ENCODE measurements around the gene TBC1D9B. TPM values are rescaled to one million over a fixed set of nuclear protein-coding genes. Genes with fewer than 3 reads are reported as not detected.

Gene TBC1D9B
- total RNA-seq, 4 donors from 2014 or later = 115 to 210 (median 168) TPM

- Histone ChIP-seq H3K36me3 (peaks cover 0 to 2% (median 0%) of the 10 kb centered on the region in 3 donors), H3K9me3 (no peaks in the 10 kb centered on the region), H3K4me3 (no peak overlapping the region), H3K27me3 (no peaks in the 10 kb centered on the region), H3K27ac (peak overlapping the region in 1 of 4 donors; percentile 54), H3K4me1 (peaks cover 0 to 9% (median 3%) of the 10 kb centered on the region in 4 donors)
- 59 to 61% methylated on average over 8 of the region's 8 CpGs for WGBS, 2 donors
- TF ChIP-seq POLR2A (IDR thresholded peaks at IDR 0.05) (no peak), CTCF (IDR thresholded peaks at IDR 0.05) (no peak), EP300 (IDR thresholded peaks at IDR 0.05) (no peak)
- DNase-seq (ENCODE audit: low spot score in 2 of 2) = no peak
These were observed 6.5 kb upstream of the TBC1D9B start for GRCh38 chr5:179914032-179914755.

- Histone ChIP-seq H3K27me3 (no peaks in the 10 kb centered on the region), H3K9me3 (no peaks in the 10 kb centered on the region), H3K27ac (peak overlapping the region in 2 of 4 donors; percentile 26 to 54), H3K4me3 (no peak overlapping the region), H3K36me3 (no peaks in the 10 kb centered on the region), H3K4me1 (peaks cover 0 to 13% (median 4%) of the 10 kb centered on the region in 4 donors)
- DNase-seq (ENCODE audit: low spot score in 2 of 2) = no peak
- TF ChIP-seq EP300 (IDR thresholded peaks at IDR 0.05) (no peak), POLR2A (IDR thresholded peaks at IDR 0.05) (no peak), CTCF (IDR thresholded peaks at IDR 0.05) (no peak)
- 88 to 91% methylated on average over 9 of the region's 9 CpGs for WGBS, 2 donors
These were observed 5.8 kb upstream of the TBC1D9B start for GRCh38 chr5:179913461-179913860.

- Histone ChIP-seq H3K9me3 (no peaks in the 10 kb centered on the region), H3K36me3 (no peaks in the 10 kb centered on the region), H3K27me3 (no peaks in the 10 kb centered on the region), H3K4me3 (no peak overlapping the region), H3K4me1 (peaks cover 0 to 18% (median 8%) of the 10 kb centered on the region in 4 donors), H3K27ac (no peak overlapping the region)
- no peak for TF ChIP-seq POLR2A (IDR thresholded peaks at IDR 0.05)
- DNase-seq (ENCODE audit: low spot score in 2 of 2) = no peak
- WGBS, 2 donors = 84 to 90% methylated on average over 17 to 19 of the region's 19 CpGs
These were observed 5.3 kb upstream of the TBC1D9B start for GRCh38 chr5:179912951-179913350.

GRCh38 chr5:179912386-179912785, 4.7 kb upstream of the TBC1D9B start:
- DNase-seq (ENCODE audit: low spot score in 2 of 2) = no peak
- Histone ChIP-seq H3K27ac (no peak overlapping the region), H3K4me3 (no peak overlapping the region), H3K27me3 (no peaks in the 10 kb centered on the region), H3K9me3 (no peaks in the 10 kb centered on the region), H3K36me3 (no peaks in the 10 kb centered on the region), H3K4me1 (peaks cover 0 to 19% (median 9%) of the 10 kb centered on the region in 4 donors)
- 84 to 86% methylated on average over 7 of the region's 7 CpGs for WGBS, 2 donors
- TF ChIP-seq CTCF (IDR thresholded peaks at IDR 0.05) (no peak), EP300 (IDR thresholded peaks at IDR 0.05) (no peak)

- Histone ChIP-seq H3K4me3 (no peak overlapping the region), H3K27ac (no peak overlapping the region), H3K27me3 (no peaks in the 10 kb centered on the region), H3K9me3 (no peaks in the 10 kb centered on the region), H3K36me3 (peaks cover 0 to 6% (median 0%) of the 10 kb centered on the region in 3 donors), H3K4me1 (peaks cover 0 to 38% (median 17%) of the 10 kb centered on the region in 4 donors)
- 89 to 92% methylated on average over 6 of the region's 6 CpGs for WGBS, 2 donors
- DNase-seq (ENCODE audit: low spot score in 2 of 2) = no peak
- no peak for TF ChIP-seq CTCF (IDR thresholded peaks at IDR 0.05)
- no peak for TF ChIP-seq POLR2A (IDR thresholded peaks at IDR 0.05)
- TF ChIP-seq EP300 (IDR thresholded peaks at IDR 0.05) = no peak
These were observed 1.5 kb upstream of the TBC1D9B start for GRCh38 chr5:179909224-179909623.
